OCI-LY3 (cell line): ENCODE data around the gene ZFP91.
A peak's percentile ranks its signal among the peaks of the same experiment; 100 is the strongest.

Source experiments
- H2AFZ ChIP-seq: fragments of 200-600, 300-600 bp; shearing (Covaris generic); 2 replicates; pipeline ENCODE4 v1.6.0; 2014; ENCODE audit warnings: antibody characterized with exemption, low read depth, low read length
- H3K27ac ChIP-seq: fragments of 200-600, 300-600 bp; sonication (generic); 2 replicates; pipeline ENCODE4 v1.5.1; 2014; ENCODE audit warnings: mild to moderate bottlenecking, low read length, moderate library complexity, mixed read lengths
- H3K27me3 ChIP-seq: fragments of 200-600, 300-600 bp; sonication (generic); 2 replicates; pipeline ENCODE4 v1.6.1; 2014; ENCODE audit warnings: low read depth, low read length, mixed read lengths
- H3K36me3 ChIP-seq: fragments of 200-600, 300-600 bp; sonication (generic); replicated peaks from 2 replicates; pipeline ENCODE3; 2014; ENCODE audit warnings: low read depth, low read length, mixed read lengths
- H3K4me1 ChIP-seq: fragments of 300-600, 200-600 bp; sonication (generic); 2 replicates; pipeline ENCODE4 v1.6.1; 2014; ENCODE audit warnings: low read length, mixed read lengths
- H3K4me2 ChIP-seq: fragments of 200-600, 300-600 bp; sonication (generic); 2 replicates; pipeline ENCODE4 v1.6.1; 2014; ENCODE audit warnings: low read length, mixed read lengths
- H3K4me3 ChIP-seq: fragments of 300-600, 200-600 bp; sonication (generic); 2 replicates; pipeline ENCODE4 v1.5.1; 2014; ENCODE audit warnings: antibody characterized with exemption, mild to moderate bottlenecking, low read length, moderate library complexity
- H3K79me2 ChIP-seq: fragments of 300-600, 200-600 bp; shearing (Covaris generic); 2 replicates; pipeline ENCODE4 v1.6.1; 2014; ENCODE audit warnings: mild to moderate bottlenecking, low read length, mixed read lengths
- H3K9ac ChIP-seq: fragments of 300-600, 200-600 bp; shearing (Covaris generic); 2 replicates; pipeline ENCODE4 v1.6.0; 2014; ENCODE audit warnings: mild to moderate bottlenecking, low read length, moderate library complexity
- H3K9me3 ChIP-seq: fragments of 200-600, 300-600 bp; shearing (Covaris generic); 2 replicates; pipeline ENCODE4 v1.6.1; 2014; ENCODE audit warnings: low read length, mixed read lengths; ENCODE audit not compliant: insufficient read depth
- H4K20me1 ChIP-seq: fragments of 200-600, 300-600 bp; sonication (generic); 2 replicates; pipeline ENCODE4 v1.6.1; 2016; ENCODE audit warnings: low read length, mixed read lengths; ENCODE audit not compliant: insufficient read depth
- CTCF ChIP-seq: fragments of 200-600, 300-600 bp; sonication (generic); IDR thresholded peaks from 2 replicates; pipeline ENCODE4 v1.5.1; 2014; ENCODE audit warnings: antibody characterized with exemption, low read length, low read depth
- EZH2phosphoT487 ChIP-seq: fragments of 200-600 bp; shearing (Covaris generic); IDR thresholded peaks from 2 replicates; pipeline ENCODE4 v1.6.1; 2018; ENCODE audit warnings: antibody characterized with exemption, mixed run types, low read depth

ZFP91 gene

DNA sequence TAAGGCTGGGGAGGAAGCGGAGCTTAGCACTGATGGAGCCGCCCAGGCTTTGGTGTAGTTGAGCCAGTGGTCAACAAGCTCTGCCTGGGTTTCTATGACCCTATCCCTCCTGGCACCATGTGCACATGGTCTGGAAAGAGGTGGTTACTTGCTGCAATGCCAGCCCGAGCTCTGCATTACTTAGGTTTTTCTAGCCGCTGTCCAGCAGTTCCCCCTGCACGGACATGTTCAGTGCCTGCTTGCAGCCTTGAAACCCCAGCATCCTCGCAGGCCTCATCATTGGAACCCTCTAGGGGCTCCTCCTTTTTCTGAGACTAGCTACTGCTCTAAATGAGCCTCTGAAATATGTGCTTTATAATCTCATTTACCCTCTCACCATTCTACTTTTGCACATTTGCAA lies 60.2 kb downstream of the ZFP91 start:
- no peak overlapping the region for H2AFZ ChIP-seq
- H3K4me1 ChIP-seq: peaks cover 13% of the 10 kb centered on the region
- no peak overlapping the region for H3K9ac ChIP-seq
- H3K27ac ChIP-seq: no peak overlapping the region
- no peak overlapping the region for H3K4me3 ChIP-seq
- no peak overlapping the region for H3K4me2 ChIP-seq
- TF ChIP-seq EZH2phosphoT487: no peak
- no peak for TF ChIP-seq CTCF
- no peaks in the 10 kb centered on the region for H3K27me3 ChIP-seq
- H3K9me3 ChIP-seq: no peaks in the 10 kb centered on the region
- H3K79me2 ChIP-seq: no peaks in the 10 kb centered on the region
- no peaks in the 10 kb centered on the region for H4K20me1 ChIP-seq
- H3K36me3 ChIP-seq: no peaks in the 10 kb centered on the region

DNA sequence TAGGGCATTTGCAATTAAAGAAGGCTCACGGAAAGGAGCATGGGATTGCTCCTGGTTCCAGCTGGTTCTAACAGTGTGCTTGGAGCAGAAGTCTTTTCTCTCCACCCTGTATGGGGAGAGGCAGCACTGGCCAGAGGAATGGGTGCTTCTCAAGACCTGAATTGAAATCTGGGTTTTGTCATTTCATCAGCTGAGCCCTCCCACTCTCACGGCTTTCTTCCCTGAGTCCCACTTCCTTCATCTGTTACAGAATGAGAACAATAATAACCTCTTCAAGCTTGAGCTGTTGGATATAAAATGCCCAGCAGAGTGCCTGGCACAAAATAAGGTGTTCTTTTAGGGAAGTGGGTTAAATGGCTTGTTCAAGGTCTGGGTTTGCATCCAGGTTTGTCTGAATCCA lies 60.8 kb downstream of the ZFP91 start:
- TF ChIP-seq CTCF (no peak), EZH2phosphoT487 (no peak)
- H3K36me3 ChIP-seq: no peaks in the 10 kb centered on the region
- H2AFZ ChIP-seq: no peak overlapping the region
- no peaks in the 10 kb centered on the region for H3K9me3 ChIP-seq
- no peak overlapping the region for H3K9ac ChIP-seq
- H3K4me1 ChIP-seq: peaks cover 13% of the 10 kb centered on the region
- no peaks in the 10 kb centered on the region for H3K27me3 ChIP-seq
- H4K20me1 ChIP-seq: no peaks in the 10 kb centered on the region
- no peak overlapping the region for H3K4me2 ChIP-seq
- no peaks in the 10 kb centered on the region for H3K79me2 ChIP-seq
- no peak overlapping the region for H3K27ac ChIP-seq
- H3K4me3 ChIP-seq: no peak overlapping the region

- Histone ChIP-seq H3K36me3 (no peaks in the 10 kb centered on the region), H3K4me3 (no peak overlapping the region), H3K27me3 (no peaks in the 10 kb centered on the region), H3K4me2 (0 out of 2 replicates have a peak overlapping the region, but pooled peaks have one; percentile 16), H3K4me1 (peaks cover 13% of the 10 kb centered on the region), H3K27ac (no peak overlapping the region), H3K9ac (no peak overlapping the region), H3K79me2 (no peaks in the 10 kb centered on the region), H4K20me1 (no peaks in the 10 kb centered on the region), H2AFZ (peak overlapping the region; percentile 54; the same call in 1 of the 2 replicates), H3K9me3 (no peaks in the 10 kb centered on the region)
- TF ChIP-seq EZH2phosphoT487: no peak
- no peak for TF ChIP-seq CTCF
These were observed 61.6 kb downstream of the ZFP91 start for GRCh38 chr11:58640386-58641023.

DNA sequence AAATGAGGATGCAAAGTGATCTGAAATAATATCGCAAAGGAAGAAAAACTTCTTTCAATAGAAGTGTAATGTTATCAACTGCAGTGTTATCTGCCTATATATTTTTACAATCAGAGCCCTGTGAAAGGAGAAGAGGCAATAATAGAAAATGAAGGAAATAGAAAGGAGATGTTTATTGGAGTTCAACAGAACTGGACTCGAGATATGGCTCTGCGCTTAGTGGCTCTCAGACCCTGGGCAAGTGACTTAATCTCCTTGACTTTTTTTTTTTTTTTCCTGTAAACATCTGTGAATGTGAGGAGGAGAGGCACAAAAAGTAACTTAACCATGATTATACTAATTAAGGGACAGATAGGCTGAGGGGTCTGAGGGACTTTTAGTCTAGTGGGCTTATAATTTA lies 62.5 kb downstream of the ZFP91 start:
- Histone ChIP-seq H2AFZ (no peak overlapping the region), H3K27ac (no peak overlapping the region), H3K4me1 (peaks cover 13% of the 10 kb centered on the region), H3K9ac (no peak overlapping the region), H3K79me2 (no peaks in the 10 kb centered on the region), H3K4me3 (no peak overlapping the region), H4K20me1 (no peaks in the 10 kb centered on the region), H3K9me3 (0 out of 2 replicates have a peak, but pooled peaks cover 3% of the 10 kb centered on the region), H3K27me3 (no peaks in the 10 kb centered on the region), H3K36me3 (no peaks in the 10 kb centered on the region), H3K4me2 (no peak overlapping the region)
- TF ChIP-seq CTCF: no peak
